Activated CD4-positive, alpha-beta T cell treated with anti-CD3 and anti-CD28 coated beads, Interleukin-2, amount 10 ng/mL, durations not matched to agents 7 days and 5 days (primary cell): ENCODE results near the gene OSBPL10. TPM values are rescaled to one million over a fixed set of nuclear protein-coding genes. Genes with fewer than 3 reads are reported as not detected.

Experiments
- CTCF ChIA-PET: fragments of 350-600 bp; sonication (Branson Sonifier 250); formaldehyde crosslinking; loops from one replicate; lab custom pipeline; 2021; ENCODE audit warnings: antibody characterized with exemption; lab: Charles Lee
- POLR2A ChIA-PET: fragments of 350-600 bp; sonication (Branson Sonifier 250); formaldehyde crosslinking; loops from one replicate; lab custom pipeline; 2021; ENCODE audit warnings: antibody characterized with exemption; lab: Charles Lee
- DNase-seq: peaks from one replicate; pipeline ENCODE4 v3.0.0-alpha.2; 2020
- H3K27ac Mint-ChIP-seq: one replicate; pipeline ENCODE4 v1.8.0; 2021; ENCODE audit warnings: mild to moderate bottlenecking, moderate library complexity, mixed read lengths
- H3K27me3 Mint-ChIP-seq: one replicate; pipeline ENCODE4 v1.8.0; 2021; ENCODE audit warnings: mixed read lengths
- H3K36me3 Mint-ChIP-seq: one replicate; pipeline ENCODE4 v1.8.0; 2021; ENCODE audit warnings: low read depth, mixed read lengths
- H3K4me1 Mint-ChIP-seq: one replicate; pipeline ENCODE4 v1.8.0; 2021; ENCODE audit warnings: mixed read lengths
- H3K4me3 Mint-ChIP-seq: one replicate; pipeline ENCODE4 v1.8.0; 2021; ENCODE audit warnings: mild to moderate bottlenecking, moderate library complexity, mixed read lengths
- H3K9me3 Mint-ChIP-seq: one replicate; pipeline ENCODE4 v1.8.0; 2021; ENCODE audit warnings: mixed read lengths
- total RNA-seq, 2 experiments: library from RNA; stranded (reverse); gene quantifications; one replicate each; pipeline ENCODE4 v1.2.3, GENCODE V29; 2021

OSBPL10 gene
- total RNA-seq, 2 experiments from 2014 or later: 0.89 to 1.1 TPM

DNA sequence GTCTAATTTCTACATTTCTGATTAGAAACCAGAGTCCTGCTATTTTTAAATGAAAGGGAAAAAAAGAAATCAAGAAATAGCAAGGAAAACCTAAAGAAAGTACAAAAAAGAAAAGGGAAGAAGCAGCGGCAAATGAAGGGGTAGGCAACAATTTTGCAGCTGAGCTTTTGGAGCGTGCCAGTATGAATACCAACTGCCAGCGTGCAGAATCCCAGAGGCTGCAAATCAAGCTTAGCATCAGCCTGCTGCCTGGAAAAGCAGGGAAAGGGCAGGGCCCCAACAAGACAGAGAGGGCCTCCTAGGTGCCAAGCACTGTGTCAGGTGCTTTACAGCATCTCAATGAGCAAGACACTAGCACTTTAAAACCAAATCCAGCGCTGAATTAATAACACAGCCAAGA is 271.5 kb downstream of the OSBPL10 start:
- no peak for DNase-seq
- POLR2A ChIA-PET: no interaction called here
- Mint-ChIP-seq H3K27ac (no peak overlapping the region), H3K4me3 (no peak overlapping the region), H3K36me3 (no peaks in the 10 kb centered on the region), H3K27me3 (no peaks in the 10 kb centered on the region), H3K9me3 (no peaks in the 10 kb centered on the region), H3K4me1 (peaks cover 6% of the 10 kb centered on the region)
- CTCF ChIA-PET: no interaction called here

DNA sequence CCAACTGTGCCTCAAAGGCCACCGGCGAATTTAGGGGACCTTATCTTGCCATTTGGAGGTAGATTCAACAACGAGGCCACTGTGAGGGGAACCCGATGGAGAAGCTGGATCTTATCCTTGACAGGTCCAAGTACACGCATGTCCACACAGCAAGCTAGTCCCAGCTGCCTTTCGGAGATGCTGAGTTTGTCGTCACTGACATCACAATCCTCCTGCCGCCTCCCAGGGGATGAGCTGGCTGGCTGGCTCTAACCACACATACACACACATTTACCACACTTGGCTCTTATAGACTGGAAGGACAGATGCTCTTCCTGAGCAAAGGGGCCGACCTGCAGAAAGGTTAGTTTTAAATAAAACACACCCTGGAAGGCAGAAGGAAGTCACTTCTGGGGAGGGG is 272.1 kb downstream of the OSBPL10 start:
- Mint-ChIP-seq H3K36me3 (no peaks in the 10 kb centered on the region), H3K4me3 (no peak overlapping the region), H3K27ac (no peak overlapping the region), H3K4me1 (peaks cover 6% of the 10 kb centered on the region), H3K9me3 (no peaks in the 10 kb centered on the region), H3K27me3 (no peaks in the 10 kb centered on the region)
- CTCF ChIA-PET: no interaction called here
- POLR2A ChIA-PET: no interaction called here
- DNase-seq: no peak

DNA sequence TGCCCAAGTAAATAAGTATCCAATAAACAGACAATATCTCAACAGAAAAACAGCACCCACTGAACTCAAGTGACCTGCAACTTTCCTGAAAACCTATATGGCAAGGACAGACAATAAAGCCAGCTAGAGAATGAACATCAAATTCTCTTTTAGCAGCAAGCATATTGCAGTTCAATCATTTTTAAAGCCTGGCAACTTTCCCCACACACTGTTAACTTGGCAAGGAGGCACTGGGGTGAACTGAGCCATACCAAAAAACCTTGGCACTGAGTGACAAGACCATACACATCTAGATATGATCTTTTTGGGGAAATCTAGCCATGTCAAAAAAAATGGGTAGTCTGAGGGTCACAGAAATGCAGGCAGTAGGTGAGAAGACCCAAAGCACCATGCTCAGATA is 273.8 kb downstream of the OSBPL10 start:
- Mint-ChIP-seq H3K36me3 (no peaks in the 10 kb centered on the region), H3K27me3 (no peaks in the 10 kb centered on the region), H3K4me1 (peaks cover 6% of the 10 kb centered on the region), H3K4me3 (no peak overlapping the region), H3K27ac (no peak overlapping the region), H3K9me3 (no peaks in the 10 kb centered on the region)
- POLR2A ChIA-PET: no interaction called here
- DNase-seq: no peak
- CTCF ChIA-PET: no interaction called here

DNA sequence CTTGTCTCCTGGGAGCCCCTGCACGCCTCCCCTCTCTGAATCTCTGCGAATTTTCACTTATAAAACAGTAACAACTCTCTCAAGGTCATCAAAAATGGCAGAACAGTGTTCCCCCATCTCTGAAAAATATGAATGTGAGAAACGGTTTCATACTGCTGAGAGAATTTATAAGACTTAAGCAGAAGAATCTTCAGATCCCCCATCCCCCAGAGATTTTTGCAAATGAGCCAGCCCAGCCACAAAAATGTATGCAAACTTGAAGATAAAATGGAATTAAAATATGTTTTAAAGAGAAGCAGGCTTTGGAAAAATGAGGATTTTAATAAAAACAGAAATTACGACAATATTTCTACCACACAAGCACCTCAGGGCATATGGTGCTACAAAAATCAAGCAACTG is 275.3 kb downstream of the OSBPL10 start:
- H3K27ac Mint-ChIP-seq: no peak overlapping the region
- peaks cover 6% of the 10 kb centered on the region for H3K4me1 Mint-ChIP-seq
- H3K4me3 Mint-ChIP-seq: no peak overlapping the region
- POLR2A ChIA-PET: no interaction called here
- H3K9me3 Mint-ChIP-seq: no peaks in the 10 kb centered on the region
- H3K36me3 Mint-ChIP-seq: no peaks in the 10 kb centered on the region
- CTCF ChIA-PET: interaction anchor here (0.7 to 1.7 kb wide), 2 partner anchors 12 to 29 kb away, joined by 4 to 5 read pairs; no protein-coding TSS in a partner anchor
- H3K27me3 Mint-ChIP-seq: no peaks in the 10 kb centered on the region
- DNase-seq: no peak

DNA sequence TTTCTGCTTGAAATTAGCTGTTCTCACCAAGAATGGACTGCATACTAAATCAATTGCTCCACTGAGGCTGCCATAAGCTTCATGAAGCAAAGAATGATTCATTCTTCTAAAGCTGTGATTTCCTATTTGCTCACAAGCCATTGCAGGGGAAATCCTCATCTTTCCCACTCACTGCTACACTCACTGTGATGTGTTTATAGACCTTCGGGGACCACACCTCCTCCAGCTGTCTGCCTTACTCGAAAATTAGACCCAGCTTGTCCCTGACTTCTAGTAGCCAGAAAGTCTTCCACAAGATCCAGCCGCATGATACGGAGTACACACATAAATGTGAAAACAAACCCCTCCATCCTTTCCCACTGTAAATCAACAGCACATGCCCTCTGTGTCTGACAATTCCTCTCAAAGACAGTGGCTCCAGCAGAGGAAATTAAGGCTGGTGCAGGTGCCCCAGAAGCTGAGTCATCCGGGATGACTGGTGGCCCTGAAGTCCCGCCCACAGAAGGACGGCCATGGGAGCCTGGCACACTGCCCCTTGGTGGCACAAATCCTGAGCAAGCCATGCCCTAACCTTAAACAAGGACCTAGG is 276.4 kb downstream of the OSBPL10 start:
- Mint-ChIP-seq H3K9me3 (no peaks in the 10 kb centered on the region), H3K4me1 (peaks cover 6% of the 10 kb centered on the region), H3K27me3 (no peaks in the 10 kb centered on the region), H3K4me3 (no peak overlapping the region), H3K27ac (no peak overlapping the region), H3K36me3 (no peaks in the 10 kb centered on the region)
- DNase-seq: no peak
- CTCF ChIA-PET: interaction anchor here (0.7 to 1.8 kb wide), 6 partner anchors 7 to 26 kb away, joined by 3 to 8 read pairs (median 3); no protein-coding TSS in a partner anchor
- POLR2A ChIA-PET: no interaction called here

DNA sequence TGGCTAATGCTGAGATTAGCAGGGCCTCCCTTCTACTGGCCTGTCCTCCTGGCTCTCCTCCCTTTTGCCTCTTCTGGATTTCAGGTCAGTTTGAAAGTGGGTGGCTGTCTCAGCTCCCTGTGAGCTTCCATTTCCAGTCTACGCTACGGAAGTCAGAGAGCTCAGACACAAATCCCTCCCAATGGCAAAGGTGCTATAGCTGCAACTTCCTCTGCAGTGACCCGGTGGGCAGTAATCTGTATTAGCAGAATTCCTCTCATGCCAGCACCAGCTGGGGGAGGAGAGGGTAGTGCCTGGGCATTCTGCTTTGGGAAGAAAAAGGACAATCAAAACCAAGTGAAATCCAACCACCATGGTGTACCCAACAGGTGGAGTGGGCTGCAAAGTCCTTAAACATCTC is 276.9 kb downstream of the OSBPL10 start:
- Mint-ChIP-seq H3K4me3 (no peak overlapping the region), H3K4me1 (peaks cover 6% of the 10 kb centered on the region), H3K9me3 (no peaks in the 10 kb centered on the region), H3K27me3 (no peaks in the 10 kb centered on the region), H3K36me3 (no peaks in the 10 kb centered on the region), H3K27ac (no peak overlapping the region)
- ChIA-PET CTCF (interaction anchor here (0.7 to 1.8 kb wide), 6 partner anchors 8 to 26 kb away, joined by 3 to 8 read pairs (median 3); no protein-coding TSS in a partner anchor), POLR2A (no interaction called here)
- DNase-seq: no peak

DNA sequence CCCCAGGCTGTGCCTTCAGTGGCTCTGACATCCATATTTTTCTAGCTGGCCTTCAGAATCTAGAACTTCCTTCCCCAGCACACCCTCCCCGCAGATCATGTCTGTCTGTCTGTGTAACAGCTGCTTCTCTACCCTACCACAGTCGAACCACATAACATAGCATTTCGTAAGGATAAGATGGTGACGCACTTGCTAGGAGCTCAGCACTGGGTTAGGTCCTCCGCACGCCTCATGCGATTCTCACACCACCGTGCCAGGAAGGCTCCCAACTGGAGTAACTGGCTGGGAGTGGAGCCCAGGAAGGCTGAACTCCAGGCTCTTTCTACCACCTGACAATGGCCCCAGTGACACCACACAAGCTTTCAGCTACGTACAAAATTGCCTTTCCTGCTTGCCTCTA is 279.8 kb downstream of the OSBPL10 start:
- Mint-ChIP-seq H3K27me3 (no peaks in the 10 kb centered on the region), H3K36me3 (no peaks in the 10 kb centered on the region), H3K27ac (no peak overlapping the region), H3K4me1 (peaks cover 6% of the 10 kb centered on the region), H3K4me3 (no peak overlapping the region), H3K9me3 (no peaks in the 10 kb centered on the region)
- ChIA-PET POLR2A (interaction anchor here (0.7 kb wide), 1 partner anchor 48 kb away, joined by 3 read pairs; no protein-coding TSS in a partner anchor), CTCF (no interaction called here)
- no peak for DNase-seq

DNA sequence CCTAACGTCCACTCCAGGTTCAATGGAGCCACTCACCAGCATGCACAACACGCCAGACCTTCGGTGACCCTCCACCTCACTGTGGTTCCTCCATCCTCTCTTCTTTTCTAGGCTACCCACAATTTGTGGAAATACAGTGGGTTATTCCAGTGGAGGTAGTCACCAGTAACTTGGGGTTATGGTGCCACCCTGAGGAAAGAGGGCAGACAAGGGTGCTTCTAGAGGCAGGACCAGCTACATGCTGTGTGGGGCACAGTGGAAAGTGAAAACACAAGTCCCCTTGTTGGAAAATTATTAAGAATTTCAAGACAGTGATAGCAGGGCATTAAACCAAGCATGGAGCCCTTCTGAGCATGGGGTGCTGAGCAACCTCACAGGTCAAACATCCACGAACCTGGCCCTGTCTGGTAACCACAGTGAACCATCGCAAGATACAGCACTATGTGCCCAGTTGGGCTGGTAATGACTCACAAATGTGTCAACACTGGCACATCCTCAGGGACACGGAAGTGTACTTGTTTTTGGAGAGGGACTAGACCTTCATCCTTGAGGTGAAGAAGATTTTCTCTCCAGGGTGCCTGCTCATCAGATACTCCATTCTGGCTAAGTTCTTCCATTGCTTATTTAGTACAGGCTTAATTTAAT is 281.6 kb downstream of the OSBPL10 start:
- Mint-ChIP-seq H3K4me1 (no peaks in the 10 kb centered on the region), H3K27ac (no peak overlapping the region), H3K4me3 (no peak overlapping the region), H3K36me3 (no peaks in the 10 kb centered on the region), H3K27me3 (no peaks in the 10 kb centered on the region), H3K9me3 (no peaks in the 10 kb centered on the region)
- CTCF ChIA-PET: no interaction called here
- DNase-seq: no peak
- POLR2A ChIA-PET: no interaction called here

DNA sequence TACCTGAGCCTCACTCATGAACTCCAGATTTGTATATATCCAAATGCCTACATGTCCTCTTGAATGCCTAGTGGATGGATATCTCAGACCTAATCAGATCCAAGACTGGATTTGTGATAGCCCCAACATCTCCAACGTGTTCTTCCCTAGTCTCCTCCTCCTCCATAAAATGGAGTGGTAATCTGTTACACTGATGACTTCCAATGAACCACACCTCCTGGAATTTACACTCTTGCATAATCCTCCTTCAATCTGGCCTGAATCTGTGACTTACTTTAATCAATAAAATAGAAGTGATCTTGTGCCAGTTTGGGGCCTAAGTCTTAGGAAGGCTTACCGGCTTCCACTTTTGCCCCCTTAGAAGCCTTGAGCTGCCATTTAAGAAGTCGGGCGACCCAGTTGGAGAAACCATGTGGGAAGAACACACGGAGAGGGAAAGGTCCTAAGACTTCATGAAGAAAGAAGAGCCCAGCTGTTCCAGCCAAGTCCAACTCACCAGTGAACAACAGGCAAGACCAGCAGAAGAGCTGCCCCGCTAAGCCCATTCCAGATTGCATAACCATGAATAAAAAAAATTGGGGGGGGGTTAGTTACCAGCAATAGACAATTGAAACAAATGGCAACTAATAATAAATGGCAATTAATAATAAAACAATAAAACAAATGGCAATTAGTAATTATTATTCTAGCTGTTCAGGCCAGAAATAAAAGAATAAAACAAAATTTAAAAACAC is 284.1 kb downstream of the OSBPL10 start:
- Mint-ChIP-seq H3K4me3 (no peak overlapping the region), H3K36me3 (no peaks in the 10 kb centered on the region), H3K27ac (no peak overlapping the region), H3K27me3 (no peaks in the 10 kb centered on the region), H3K4me1 (no peaks in the 10 kb centered on the region), H3K9me3 (no peaks in the 10 kb centered on the region)
- CTCF ChIA-PET: interaction anchor here (0.7 to 2.5 kb wide), 2 partner anchors 7 to 251 kb away, joined by 3 to 8 read pairs; no protein-coding TSS in a partner anchor
- no peak for DNase-seq
- POLR2A ChIA-PET: no interaction called here

DNA sequence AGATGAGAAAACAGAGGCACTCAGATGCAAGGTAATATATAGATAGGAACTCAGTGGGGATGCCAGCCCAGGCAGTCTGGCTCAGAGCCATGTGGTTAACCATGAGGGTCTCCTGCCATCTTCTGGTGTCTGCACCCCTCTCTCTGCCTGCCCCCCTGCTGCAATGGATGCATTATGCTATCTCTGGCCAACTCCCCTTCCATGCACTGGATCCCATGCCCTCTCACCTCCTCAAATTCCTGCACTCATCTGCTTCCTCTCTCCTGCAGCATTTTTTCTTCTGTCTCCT is 285.1 kb downstream of the OSBPL10 start:
- ChIA-PET POLR2A (no interaction called here), CTCF (interaction anchor here (1.5 to 2.5 kb wide), 2 partner anchors 8 to 20 kb away, joined by 4 to 8 read pairs; no protein-coding TSS in a partner anchor)
- Mint-ChIP-seq H3K9me3 (no peaks in the 10 kb centered on the region), H3K27me3 (no peaks in the 10 kb centered on the region), H3K27ac (no peak overlapping the region), H3K4me1 (no peaks in the 10 kb centered on the region), H3K36me3 (no peaks in the 10 kb centered on the region), H3K4me3 (no peak overlapping the region)
- DNase-seq: no peak

DNA sequence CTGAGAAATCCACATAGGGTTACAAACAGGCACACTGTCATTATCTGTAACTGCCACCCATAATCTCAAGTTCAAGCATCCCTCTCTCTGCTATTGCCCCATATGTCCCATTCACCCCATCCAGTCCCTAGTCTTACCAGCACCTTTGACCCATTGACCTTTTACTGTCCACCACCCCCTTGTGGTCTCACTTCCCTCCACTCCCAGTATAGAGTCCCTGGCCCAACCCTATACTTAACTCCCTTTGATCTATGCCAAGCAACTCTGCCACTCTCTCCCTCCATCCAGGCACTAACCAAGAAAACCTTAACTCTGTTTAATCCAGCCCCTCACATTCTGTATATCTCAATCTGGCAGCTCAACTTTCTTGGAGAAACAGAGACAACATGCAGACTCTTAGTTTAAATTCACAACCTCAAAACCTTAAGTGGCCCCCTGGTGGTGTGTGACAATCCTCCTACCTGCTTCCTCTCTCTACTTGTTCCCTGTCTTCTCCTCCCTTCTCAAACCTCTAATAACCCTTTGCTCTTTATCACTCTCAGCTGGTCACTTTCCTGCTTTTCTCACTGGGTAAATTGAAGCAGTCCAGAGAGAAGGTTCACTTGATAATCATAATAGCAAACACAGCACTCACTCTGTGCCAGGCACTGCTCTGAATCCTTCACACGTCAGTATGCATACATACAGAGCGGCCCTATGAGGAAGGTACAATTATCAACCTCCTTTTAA is 285.6 kb downstream of the OSBPL10 start:
- H3K4me1 Mint-ChIP-seq: no peaks in the 10 kb centered on the region
- H3K4me3 Mint-ChIP-seq: no peak overlapping the region
- no peak overlapping the region for H3K27ac Mint-ChIP-seq
- ChIA-PET CTCF (interaction anchor here (1.2 to 2.5 kb wide), 3 partner anchors 9 to 19 kb away, joined by 3 to 8 read pairs (median 4); no protein-coding TSS in a partner anchor), POLR2A (no interaction called here)
- no peaks in the 10 kb centered on the region for H3K27me3 Mint-ChIP-seq
- DNase-seq: peak; percentile 44
- H3K9me3 Mint-ChIP-seq: peaks cover 2% of the 10 kb centered on the region
- peaks cover 2% of the 10 kb centered on the region for H3K36me3 Mint-ChIP-seq

DNA sequence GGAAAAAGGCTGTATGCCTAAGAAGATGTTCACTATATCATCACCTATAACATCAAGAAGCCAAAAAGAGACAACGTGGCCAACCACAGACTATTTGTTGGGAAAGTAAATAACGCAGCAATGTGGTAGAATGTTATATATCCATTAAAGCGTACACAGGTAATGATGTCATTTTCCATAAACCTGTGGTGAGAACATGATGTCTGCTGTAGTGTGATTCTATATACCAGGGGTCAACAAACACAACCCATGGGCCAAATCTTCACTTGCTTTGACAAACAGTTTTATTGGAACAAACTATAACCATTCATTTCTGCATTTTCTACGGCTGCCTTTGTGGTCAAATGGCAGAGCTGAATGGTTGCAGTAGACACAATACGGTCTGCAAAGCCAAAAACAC is 287.7 kb downstream of the OSBPL10 start:
- Mint-ChIP-seq H3K4me1 (no peaks in the 10 kb centered on the region), H3K27ac (no peak overlapping the region), H3K27me3 (no peaks in the 10 kb centered on the region), H3K9me3 (peaks cover 11% of the 10 kb centered on the region), H3K36me3 (peaks cover 5% of the 10 kb centered on the region), H3K4me3 (no peak overlapping the region)
- ChIA-PET POLR2A (no interaction called here), CTCF (interaction anchor here (1.8 kb wide), 1 partner anchor 11 kb away, joined by 5 read pairs; no protein-coding TSS in a partner anchor)
- DNase-seq: no peak
